IMR-90 (cell line): ENCODE results near the gene ZNF236. TPM values are rescaled to one million over a fixed set of nuclear protein-coding genes. Genes with fewer than 3 reads are reported as not detected.

Source experiments
- ATAC-seq: fragments of 200-7000 bp; cut with Tn5 transposase; 2 replicates; pipeline ENCODE4 v1.9.1; 2020; ENCODE audit warnings: low read depth, mild to moderate bottlenecking, moderate library complexity
- BruUV-seq: library from RNA; stranded (reverse); fragments of 400-500 nt; replicated peaks from 2 replicates; lab custom pipeline; 2021; lab: Mats Ljungman, UMichigan
- CTCF ChIA-PET: fragments of 300-600 bp; formaldehyde crosslinking; extraction: SDS; loops from one replicate; lab custom pipeline; 2021; ENCODE audit warnings: antibody characterized with exemption; lab: Yijun Ruan, JAX
- POLR2A ChIA-PET: fragments of 300-600 bp; sonication (Branson Sonifier 250); formaldehyde crosslinking; loops from one replicate; lab custom pipeline; 2022; ENCODE audit warnings: antibody characterized with exemption; ENCODE audit not compliant: unreplicated experiment; lab: Charles Lee
- DNase-seq: peaks from one replicate; pipeline ENCODE4 v3.0.0; 2013
- H2AFZ ChIP-seq: replicated peaks from 2 replicates; pipeline ENCODE3; 2013; ENCODE audit warnings: low read length, mild to moderate bottlenecking; ENCODE audit not compliant: poor library complexity
- H2AK5ac ChIP-seq: 2 replicates; pipeline ENCODE4 v1.6.1; 2013; ENCODE audit warnings: low read depth, low read length, inconsistent platforms
- H2AK9ac ChIP-seq: replicated peaks from 2 replicates; pipeline ENCODE3; 2013; ENCODE audit warnings: mild to moderate bottlenecking, low read depth, low read length, moderate library complexity; ENCODE audit not compliant: poor library complexity
- H2BK120ac ChIP-seq: 2 replicates; pipeline ENCODE4 v1.6.1; 2013; ENCODE audit warnings: low read depth, low read length, inconsistent platforms
- H2BK15ac ChIP-seq: 3 replicates; pipeline ENCODE4 v1.6.1; 2013; ENCODE audit warnings: low read depth, low read length, inconsistent platforms
- H2BK20ac ChIP-seq: 2 replicates; pipeline ENCODE4 v1.6.1; 2013; ENCODE audit warnings: low read depth, mild to moderate bottlenecking, inconsistent platforms, low read length, moderate library complexity
- H2BK5ac ChIP-seq: 2 replicates; pipeline ENCODE4 v1.6.1; 2013; ENCODE audit warnings: mild to moderate bottlenecking, low read depth, low read length, inconsistent platforms; ENCODE audit not compliant: poor library complexity, severe bottlenecking
- H3K14ac ChIP-seq: replicated peaks from 2 replicates; pipeline ENCODE4 v1.6.1; 2013; ENCODE audit warnings: low read depth, low read length, inconsistent platforms
- H3K18ac ChIP-seq: 2 replicates; pipeline ENCODE4 v1.6.1; 2013; ENCODE audit warnings: low read depth, low read length, control low read depth
- H3K23ac ChIP-seq: 2 replicates; pipeline ENCODE4 v1.6.1; 2013; ENCODE audit warnings: low read depth, low read length, inconsistent platforms
- H3K27ac ChIP-seq: 2 replicates; pipeline ENCODE4 v1.5.1; 2013; ENCODE audit warnings: mild to moderate bottlenecking, control low read depth, low read length; ENCODE audit not compliant: insufficient read depth
- H3K27me3 ChIP-seq: 2 replicates; pipeline ENCODE4 v1.6.1; 2013; ENCODE audit warnings: low read length; ENCODE audit not compliant: control insufficient read depth, insufficient read depth
- H3K36me3 ChIP-seq: 2 replicates; pipeline ENCODE4 v1.6.1; 2013; ENCODE audit warnings: low read length, mixed read lengths; ENCODE audit not compliant: control insufficient read depth, insufficient read depth
- H3K4ac ChIP-seq: 2 replicates; pipeline ENCODE4 v1.6.1; 2013; ENCODE audit warnings: low read depth, low read length, inconsistent platforms
- H3K4me1 ChIP-seq: 2 replicates; pipeline ENCODE4 v1.6.1; 2013; ENCODE audit warnings: low read length, mixed read lengths; ENCODE audit not compliant: control insufficient read depth, insufficient read depth
- H3K4me2 ChIP-seq: 2 replicates; pipeline ENCODE4 v1.6.1; 2013; ENCODE audit warnings: low read depth, mild to moderate bottlenecking, control low read depth, low read length, moderate library complexity
- H3K4me3 ChIP-seq: 2 replicates; pipeline ENCODE4 v1.5.1; 2013; ENCODE audit warnings: low read depth, mild to moderate bottlenecking, control low read depth, low read length, moderate library complexity; ENCODE audit not compliant: insufficient read depth
- H3K56ac ChIP-seq: 2 replicates; pipeline ENCODE4 v1.6.1; 2013; ENCODE audit warnings: low read length, inconsistent platforms; ENCODE audit not compliant: insufficient read depth; ENCODE audit errors: extremely low read depth
- H3K79me1 ChIP-seq, 2 experiments: 2 replicates each; pipeline ENCODE4 v1.6.1; 2013; ENCODE audit warnings: low read length in 2 of 2, inconsistent platforms in 1 of 2, low read depth in 1 of 2
- H3K9ac ChIP-seq: 2 replicates; pipeline ENCODE4 v1.6.1; 2013; ENCODE audit warnings: low read depth, low read length, control low read depth
- H3K9me1 ChIP-seq: 2 replicates; pipeline ENCODE4 v1.6.1; 2013; ENCODE audit warnings: low read length, inconsistent platforms; ENCODE audit not compliant: insufficient read depth
- H3K9me3 ChIP-seq: 2 replicates; pipeline ENCODE4 v1.6.1; 2013; ENCODE audit warnings: low read length; ENCODE audit not compliant: control insufficient read depth, insufficient read depth
- H4K20me1 ChIP-seq: 2 replicates; pipeline ENCODE4 v1.6.1; 2013; ENCODE audit warnings: low read length, inconsistent platforms; ENCODE audit not compliant: insufficient read depth
- H4K5ac ChIP-seq: 2 replicates; pipeline ENCODE4 v1.6.1; 2013; ENCODE audit warnings: mild to moderate bottlenecking, low read depth, low read length, control low read depth
- H4K8ac ChIP-seq, 2 experiments: 2 replicates each; pipeline ENCODE4 v1.6.1; 2013; ENCODE audit warnings: low read depth in 2 of 2, low read length in 2 of 2, control low read depth in 1 of 2, inconsistent platforms in 1 of 2
- H4K91ac ChIP-seq: 2 replicates; pipeline ENCODE4 v1.6.1; 2013; ENCODE audit warnings: low read depth, low read length, inconsistent platforms; ENCODE audit not compliant: insufficient read depth
- BHLHE40 ChIP-seq: fragments of 150-350 bp; IDR thresholded peaks from 2 replicates; pipeline ENCODE4 v1.6.1; 2016; ENCODE audit warnings: mild to moderate bottlenecking, low read depth, low read length
- CEBPB ChIP-seq: IDR thresholded peaks from 2 replicates; pipeline ENCODE4 v1.6.1; 2012; ENCODE audit warnings: low read depth, low read length, improper control_type of control experiment
- CHD1 ChIP-seq: IDR thresholded peaks from 2 replicates; pipeline ENCODE4 v1.6.1; 2012; ENCODE audit warnings: low read depth, low read length, improper control_type of control experiment
- FOS ChIP-seq: fragments of 150-350 bp; IDR thresholded peaks from 2 replicates; pipeline ENCODE4 v1.6.1; 2016; ENCODE audit warnings: low read depth, low read length
- MAFK ChIP-seq: IDR thresholded peaks from 2 replicates; pipeline ENCODE4 v1.6.1; 2012; ENCODE audit warnings: low read depth, low read length, improper control_type of control experiment
- MAZ ChIP-seq: IDR thresholded peaks from 2 replicates; pipeline ENCODE4 v1.6.1; 2012; ENCODE audit warnings: low read depth, mild to moderate bottlenecking, low read length, improper control_type of control experiment, moderate library complexity, borderline replicate concordance
- MXI1 ChIP-seq: IDR thresholded peaks from 2 replicates; pipeline ENCODE4 v1.6.1; 2012; ENCODE audit warnings: low read depth, mild to moderate bottlenecking, low read length, moderate library complexity, borderline replicate concordance
- NFE2L2 ChIP-seq: fragments of 150-350 bp; IDR thresholded peaks from 2 replicates; pipeline ENCODE4 v1.6.1; 2016; ENCODE audit warnings: low read depth, mild to moderate bottlenecking, low read length
- POLR2A ChIP-seq: IDR thresholded peaks from 2 replicates; pipeline ENCODE4 v1.6.1; 2012; ENCODE audit warnings: mild to moderate bottlenecking, low read depth, low read length
- RAD21 ChIP-seq: IDR thresholded peaks from 2 replicates; pipeline ENCODE4 v1.6.1; 2012; ENCODE audit warnings: low read length, improper control_type of control experiment
- RCOR1 ChIP-seq: IDR thresholded peaks from 2 replicates; pipeline ENCODE4 v1.6.1; 2012; ENCODE audit warnings: mild to moderate bottlenecking, low read length, improper control_type of control experiment; ENCODE audit not compliant: insufficient replicate concordance
- RFX5 ChIP-seq: IDR thresholded peaks from 2 replicates; pipeline ENCODE4 v1.8.0; 2012; ENCODE audit warnings: low read depth, mild to moderate bottlenecking, low read length, moderate library complexity
- SMC3 ChIP-seq: fragments of 150-350 bp; IDR thresholded peaks from 2 replicates; pipeline ENCODE4 v1.6.1; 2016; ENCODE audit warnings: low read depth, mild to moderate bottlenecking, antibody characterized with exemption, low read length, moderate library complexity
- WGBS, 2 experiments: methylation state at CpG; one replicate each; pipeline versions ENCODE4 v1.1.5 to v1.1.7; 2013; ENCODE audit warnings: missing lambda C conversion rate in 2 of 2; ENCODE audit not compliant: insufficient read length in 1 of 2; ENCODE audit errors: extremely low coverage in 2 of 2; 5-methylcytosine and 5-hydroxymethylcytosine counted together
- dilution Hi-C: fragments of 300-500 bp; cut with HindIII; formaldehyde crosslinking; loops from one replicate; pipeline ENCODE4 v1.14.3; 2018; ENCODE audit warnings: low sequenced_read_pairs; ENCODE audit not compliant: unreplicated experiment
- in situ Hi-C: fragments of 300-500 bp; cut with MboI; formaldehyde crosslinking; loops from 3 replicates; pipeline ENCODE4 v1.14.3; 2019; ENCODE audit warnings: low sequenced_read_pairs, inconsistent platforms, mixed read lengths
- intact Hi-C: fragments of 100-400 bp; cut with micrococcal nuclease; formaldehyde crosslinking; loops from 2 replicates; pipeline ENCODE4 v1.10.0; 2022
- polyA plus RNA-seq, 3 experiments: library from polyadenylated mRNA; depleted of rRNA; stranded (reverse); fragments of >200 nt; gene quantifications; 2 replicates each; pipeline ENCODE4 v1.2.3, GENCODE V29; 2012; ENCODE audit warnings: low replicate concordance in 1 of 3
- total RNA-seq: library from RNA; depleted of rRNA; stranded (reverse); fragments of >200 nt; gene quantifications from 2 replicates; pipeline ENCODE4 v1.2.3, GENCODE V29; 2012
- TF ChIP-seq, protein P1 (sequence below): fragments of 150-350 bp; IDR thresholded peaks from 2 replicates; pipeline ENCODE4 v1.6.1; 2016; ENCODE audit warnings: low read depth, mild to moderate bottlenecking, low read length, moderate library complexity, borderline replicate concordance
- TF ChIP-seq, protein P2 (sequence below): fragments of 150-350 bp; IDR thresholded peaks from 2 replicates; pipeline ENCODE4 v1.6.1; 2017; ENCODE audit warnings: mild to moderate bottlenecking, antibody characterized with exemption, low read length, low read depth
- TF ChIP-seq, protein P3 (sequence below): conservative IDR thresholded peaks from 2 replicates; pipeline ENCODE4 v1.5.1; 2012; ENCODE audit warnings: mild to moderate bottlenecking, low read depth, low read length, improper control_type of control experiment

Gene ZNF236
- total and polyA plus RNA-seq, 2 of the 4 experiments (the other 2 are of a cell fraction), result 3.6 to 9.7 TPM

DNA sequence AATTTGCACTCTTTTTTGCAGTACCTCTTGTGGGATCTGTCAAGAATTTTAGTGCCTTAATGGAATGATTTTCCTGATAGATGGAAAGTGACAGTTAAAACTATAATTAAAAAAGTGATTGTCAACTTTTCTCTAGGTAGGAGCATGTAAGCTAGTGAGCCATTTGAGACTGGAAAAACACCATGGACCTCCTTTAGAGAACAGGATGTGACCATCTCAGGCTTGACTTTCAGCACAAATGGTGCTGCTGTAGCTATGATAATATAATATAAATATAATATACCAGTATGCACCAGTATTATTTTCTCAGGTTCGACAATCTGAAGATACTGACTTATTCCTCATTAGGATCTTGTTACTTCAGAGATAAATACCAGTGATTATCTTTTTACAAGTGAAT lies 27.8 kb downstream of the ZNF236 start:
- H2BK120ac ChIP-seq, result no peak overlapping the region
- peaks cover 2% of the 10 kb centered on the region for H3K36me3 ChIP-seq
- no peak overlapping the region for H2AK9ac ChIP-seq
- ChIA-PET POLR2A (interaction anchor here (0.6 kb wide), 1 partner anchor 1186 kb away, joined by 9 read pairs; no protein-coding TSS in a partner anchor), CTCF (interaction anchor here (1.4 kb wide), 1 partner anchor 44 kb away, joined by 3 read pairs; no protein-coding TSS in a partner anchor)
- no peak overlapping the region for H3K4me3 ChIP-seq
- no peak overlapping the region for H2AK5ac ChIP-seq
- no CpG with 5 or more reads among the region's 1 CpG for WGBS, 2 experiments
- no peak overlapping the region for H4K8ac ChIP-seq
- no peak overlapping the region for H3K18ac ChIP-seq
- intact Hi-C loops, result no loop called here
- H2BK5ac ChIP-seq, result no peak overlapping the region
- TF ChIP-seq, protein P1, sequence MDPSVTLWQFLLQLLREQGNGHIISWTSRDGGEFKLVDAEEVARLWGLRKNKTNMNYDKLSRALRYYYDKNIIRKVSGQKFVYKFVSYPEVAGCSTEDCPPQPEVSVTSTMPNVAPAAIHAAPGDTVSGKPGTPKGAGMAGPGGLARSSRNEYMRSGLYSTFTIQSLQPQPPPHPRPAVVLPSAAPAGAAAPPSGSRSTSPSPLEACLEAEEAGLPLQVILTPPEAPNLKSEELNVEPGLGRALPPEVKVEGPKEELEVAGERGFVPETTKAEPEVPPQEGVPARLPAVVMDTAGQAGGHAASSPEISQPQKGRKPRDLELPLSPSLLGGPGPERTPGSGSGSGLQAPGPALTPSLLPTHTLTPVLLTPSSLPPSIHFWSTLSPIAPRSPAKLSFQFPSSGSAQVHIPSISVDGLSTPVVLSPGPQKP, result no peak
- no peak for TF ChIP-seq FOS
- no peak for TF ChIP-seq POLR2A
- TF ChIP-seq MAFK, result no peak
- TF ChIP-seq RFX5, result no peak
- no peak for TF ChIP-seq CHD1
- TF ChIP-seq, protein P2, sequence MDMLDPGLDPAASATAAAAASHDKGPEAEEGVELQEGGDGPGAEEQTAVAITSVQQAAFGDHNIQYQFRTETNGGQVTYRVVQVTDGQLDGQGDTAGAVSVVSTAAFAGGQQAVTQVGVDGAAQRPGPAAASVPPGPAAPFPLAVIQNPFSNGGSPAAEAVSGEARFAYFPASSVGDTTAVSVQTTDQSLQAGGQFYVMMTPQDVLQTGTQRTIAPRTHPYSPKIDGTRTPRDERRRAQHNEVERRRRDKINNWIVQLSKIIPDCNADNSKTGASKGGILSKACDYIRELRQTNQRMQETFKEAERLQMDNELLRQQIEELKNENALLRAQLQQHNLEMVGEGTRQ, result no peak
- TF ChIP-seq, protein P3, sequence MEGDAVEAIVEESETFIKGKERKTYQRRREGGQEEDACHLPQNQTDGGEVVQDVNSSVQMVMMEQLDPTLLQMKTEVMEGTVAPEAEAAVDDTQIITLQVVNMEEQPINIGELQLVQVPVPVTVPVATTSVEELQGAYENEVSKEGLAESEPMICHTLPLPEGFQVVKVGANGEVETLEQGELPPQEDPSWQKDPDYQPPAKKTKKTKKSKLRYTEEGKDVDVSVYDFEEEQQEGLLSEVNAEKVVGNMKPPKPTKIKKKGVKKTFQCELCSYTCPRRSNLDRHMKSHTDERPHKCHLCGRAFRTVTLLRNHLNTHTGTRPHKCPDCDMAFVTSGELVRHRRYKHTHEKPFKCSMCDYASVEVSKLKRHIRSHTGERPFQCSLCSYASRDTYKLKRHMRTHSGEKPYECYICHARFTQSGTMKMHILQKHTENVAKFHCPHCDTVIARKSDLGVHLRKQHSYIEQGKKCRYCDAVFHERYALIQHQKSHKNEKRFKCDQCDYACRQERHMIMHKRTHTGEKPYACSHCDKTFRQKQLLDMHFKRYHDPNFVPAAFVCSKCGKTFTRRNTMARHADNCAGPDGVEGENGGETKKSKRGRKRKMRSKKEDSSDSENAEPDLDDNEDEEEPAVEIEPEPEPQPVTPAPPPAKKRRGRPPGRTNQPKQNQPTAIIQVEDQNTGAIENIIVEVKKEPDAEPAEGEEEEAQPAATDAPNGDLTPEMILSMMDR, result no peak
- no peak for TF ChIP-seq MAZ
- TF ChIP-seq BHLHE40, result no peak
- no peak for TF ChIP-seq MXI1
- TF ChIP-seq SMC3, result no peak
- TF ChIP-seq NFE2L2, result no peak
- no peak for TF ChIP-seq RAD21
- no peak for TF ChIP-seq RCOR1
- no peak for TF ChIP-seq CEBPB
- H3K23ac ChIP-seq, result no peak overlapping the region
- no peak overlapping the region for H3K27ac ChIP-seq
- dilution Hi-C loops, result no loop called here
- in situ Hi-C loops, result no loop called here
- BruUV-seq, result no TSS peak
- H4K91ac ChIP-seq, result no peak overlapping the region
- peaks cover 11% of the 10 kb centered on the region for H4K20me1 ChIP-seq
- no peak overlapping the region for H4K5ac ChIP-seq
- no peak overlapping the region for H3K56ac ChIP-seq
- H3K9ac ChIP-seq, result no peak overlapping the region
- no peak overlapping the region for H3K14ac ChIP-seq
- H2AFZ ChIP-seq, result no peak overlapping the region
- no peak overlapping the region for H3K4ac ChIP-seq
- H2BK20ac ChIP-seq, result no peak overlapping the region
- H3K4me1 ChIP-seq, result peaks cover 3% of the 10 kb centered on the region
- H2BK15ac ChIP-seq, result no peak overlapping the region
- peaks cover 11 to 38% of the 10 kb centered on the region in 2 experiments for H3K79me1 ChIP-seq
- ATAC-seq (no peak), DNase-seq (no peak)
- no peaks in the 10 kb centered on the region for H3K9me3 ChIP-seq
- no peaks in the 10 kb centered on the region for H3K27me3 ChIP-seq
- H3K9me1 ChIP-seq, result peaks cover 6% of the 10 kb centered on the region; the same call in 1 of the 2 replicates
- H3K4me2 ChIP-seq, result no peak overlapping the region
